Measurements from ENCODE around the gene MGST1.

The MGST1 gene

DNA sequence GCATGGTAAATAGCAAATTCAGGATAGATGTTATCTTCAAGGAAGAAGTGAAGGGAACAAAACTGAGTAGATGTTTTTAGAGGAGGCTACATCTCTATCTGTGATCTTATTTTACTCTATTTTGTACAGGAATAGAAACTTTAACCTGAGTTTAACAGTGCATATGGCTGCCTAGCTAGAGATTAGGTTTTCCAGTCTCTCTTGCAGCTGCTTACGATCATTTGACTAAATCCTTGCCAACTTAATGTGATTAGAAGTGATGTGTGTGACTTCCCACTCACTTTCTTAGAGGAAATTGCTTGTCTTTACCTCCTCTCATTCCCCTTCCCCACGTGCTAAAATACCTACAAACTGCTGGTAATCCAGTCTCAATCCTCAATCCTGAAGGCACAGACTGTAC is 43.5 kb upstream of the MGST1 start:
- no peaks in the 10 kb centered on the region for H3K36me3 ChIP-seq (ENCODE audit: control insufficient read depth in 1 of 2, insufficient read depth in 2 of 2, low read depth in 1 of 2, low read length in 2 of 2)
- H3K4me3 ChIP-seq (ENCODE audit: insufficient read depth in 1 of 2, low read depth in 1 of 2, low read length in 2 of 2), result no peak overlapping the region
- no peak for DNase-seq
- H4K91ac ChIP-seq (ENCODE audit: low read length), result no peak overlapping the region
- H4K8ac ChIP-seq (ENCODE audit: low read length), result no peak overlapping the region
- H3K4ac ChIP-seq (ENCODE audit: low read depth in 1 of 2, low read length in 2 of 2), result no peak overlapping the region
- no peak overlapping the region for H3K4me2 ChIP-seq (ENCODE audit: low read length, poor library complexity, severe bottlenecking)
- H2AK5ac ChIP-seq (ENCODE audit: low read length, severe bottlenecking), result no peak overlapping the region
- no peaks in the 10 kb centered on the region for H3K79me1 ChIP-seq (replicated peaks; ENCODE audit: low read length, poor library complexity, severe bottlenecking)
- no peaks in the 10 kb centered on the region for H3K4me1 ChIP-seq (ENCODE audit: control insufficient read depth, insufficient read depth, low read depth, low read length)
- no peak overlapping the region for H3K9ac ChIP-seq (ENCODE audit: low read length)
- H3K23ac ChIP-seq (ENCODE audit: low read length in 2 of 2), result no peak overlapping the region
- H3K14ac ChIP-seq (ENCODE audit: low read length in 2 of 2), result no peak overlapping the region
- no peak overlapping the region for H3K27ac ChIP-seq (ENCODE audit: low read length, poor library complexity, severe bottlenecking)
- H3K27me3 ChIP-seq (ENCODE audit: control insufficient read depth in 1 of 2, insufficient read depth in 1 of 2, low read length in 2 of 2), result no peaks in the 10 kb centered on the region
- 40% methylated on average over 2 of the region's 2 CpGs for WGBS
- H2AFZ ChIP-seq (ENCODE audit: low read depth, low read length), result no peak overlapping the region
- peaks cover 9% of the 10 kb centered on the region for H3K9me3 ChIP-seq (ENCODE audit: control insufficient read depth, low read length)
- no peak overlapping the region for H2BK5ac ChIP-seq (ENCODE audit: low read depth, low read length, poor library complexity, severe bottlenecking)
- H2BK120ac ChIP-seq (ENCODE audit: low read depth, low read length), result no peak overlapping the region
- no peak overlapping the region for H3K18ac ChIP-seq (ENCODE audit: low read depth in 1 of 2, low read length in 2 of 2)
- no peak overlapping the region for H2BK15ac ChIP-seq (ENCODE audit: low read depth, poor library complexity, severe bottlenecking)
- no peak overlapping the region for H2BK12ac ChIP-seq (ENCODE audit: low read length in 2 of 2)

- Histone ChIP-seq H3K79me1 (replicated peaks; ENCODE audit: low read length, poor library complexity, severe bottlenecking) (no peaks in the 10 kb centered on the region), H2BK15ac (ENCODE audit: low read depth, poor library complexity, severe bottlenecking) (no peak overlapping the region), H3K23ac (ENCODE audit: low read length in 2 of 2) (no peak overlapping the region), H3K4ac (ENCODE audit: low read depth in 1 of 2, low read length in 2 of 2) (no peak overlapping the region), H3K18ac (ENCODE audit: low read depth in 1 of 2, low read length in 2 of 2) (no peak overlapping the region), H3K4me1 (ENCODE audit: control insufficient read depth, insufficient read depth, low read depth, low read length) (no peaks in the 10 kb centered on the region), H3K27me3 (ENCODE audit: control insufficient read depth in 1 of 2, insufficient read depth in 1 of 2, low read length in 2 of 2) (no peaks in the 10 kb centered on the region), H3K4me3 (ENCODE audit: insufficient read depth in 1 of 2, low read depth in 1 of 2, low read length in 2 of 2) (no peak overlapping the region), H3K9me3 (ENCODE audit: control insufficient read depth, low read length) (peaks cover 29% of the 10 kb centered on the region), H3K36me3 (ENCODE audit: control insufficient read depth in 1 of 2, insufficient read depth in 2 of 2, low read depth in 1 of 2, low read length in 2 of 2) (no peaks in the 10 kb centered on the region), H2AFZ (ENCODE audit: low read depth, low read length) (no peak overlapping the region), H3K14ac (ENCODE audit: low read length in 2 of 2) (no peak overlapping the region), H4K91ac (ENCODE audit: low read length) (no peak overlapping the region), H3K4me2 (ENCODE audit: low read length, poor library complexity, severe bottlenecking) (no peak overlapping the region), H3K27ac (ENCODE audit: low read length, poor library complexity, severe bottlenecking) (no peak overlapping the region), H2BK12ac (ENCODE audit: low read length in 2 of 2) (no peak overlapping the region), H2BK5ac (ENCODE audit: low read depth, low read length, poor library complexity, severe bottlenecking) (no peak overlapping the region), H2AK5ac (ENCODE audit: low read length, severe bottlenecking) (no peak overlapping the region), H2BK120ac (ENCODE audit: low read depth, low read length) (no peak overlapping the region), H4K8ac (ENCODE audit: low read length) (no peak overlapping the region), H3K9ac (ENCODE audit: low read length) (no peak overlapping the region)
- no peak for DNase-seq
- 56% methylated on average over 3 of the region's 3 CpGs for WGBS
These were observed 39.5 kb upstream of the MGST1 start for GRCh38 chr12:16307856-16308475.

GRCh38 chr12:16310934-16311333 is 36.5 kb upstream of the MGST1 start:
- 35% methylated on average over 1 of the region's 1 CpG for WGBS
- DNase-seq, result no peak
- no peak overlapping the region for H2BK12ac ChIP-seq (ENCODE audit: low read length in 2 of 2)
- H3K4me2 ChIP-seq (ENCODE audit: low read length, poor library complexity, severe bottlenecking), result no peak overlapping the region
- no peaks in the 10 kb centered on the region for H3K27me3 ChIP-seq (ENCODE audit: control insufficient read depth in 1 of 2, insufficient read depth in 1 of 2, low read length in 2 of 2)
- no peak overlapping the region for H2BK120ac ChIP-seq (ENCODE audit: low read depth, low read length)
- H3K36me3 ChIP-seq (ENCODE audit: control insufficient read depth in 1 of 2, insufficient read depth in 2 of 2, low read depth in 1 of 2, low read length in 2 of 2), result no peaks in the 10 kb centered on the region
- no peak overlapping the region for H3K14ac ChIP-seq (ENCODE audit: low read length in 2 of 2)
- H3K23ac ChIP-seq (ENCODE audit: low read length in 2 of 2), result no peak overlapping the region
- H4K91ac ChIP-seq (ENCODE audit: low read length), result no peak overlapping the region
- no peak overlapping the region for H3K4me3 ChIP-seq (ENCODE audit: insufficient read depth in 1 of 2, low read depth in 1 of 2, low read length in 2 of 2)
- H2AFZ ChIP-seq (ENCODE audit: low read depth, low read length), result no peak overlapping the region
- no peak overlapping the region for H2AK5ac ChIP-seq (ENCODE audit: low read length, severe bottlenecking)
- H2BK5ac ChIP-seq (ENCODE audit: low read depth, low read length, poor library complexity, severe bottlenecking), result no peak overlapping the region
- H4K8ac ChIP-seq (ENCODE audit: low read length), result no peak overlapping the region
- H3K4me1 ChIP-seq (ENCODE audit: control insufficient read depth, insufficient read depth, low read depth, low read length), result no peaks in the 10 kb centered on the region
- no peaks in the 10 kb centered on the region for H3K79me1 ChIP-seq (replicated peaks; ENCODE audit: low read length, poor library complexity, severe bottlenecking)
- no peak overlapping the region for H2BK15ac ChIP-seq (ENCODE audit: low read depth, poor library complexity, severe bottlenecking)
- peaks cover 29% of the 10 kb centered on the region for H3K9me3 ChIP-seq (ENCODE audit: control insufficient read depth, low read length)
- no peak overlapping the region for H3K4ac ChIP-seq (ENCODE audit: low read depth in 1 of 2, low read length in 2 of 2)
- no peak overlapping the region for H3K18ac ChIP-seq (ENCODE audit: low read depth in 1 of 2, low read length in 2 of 2)
- no peak overlapping the region for H3K27ac ChIP-seq (ENCODE audit: low read length, poor library complexity, severe bottlenecking)
- no peak overlapping the region for H3K9ac ChIP-seq (ENCODE audit: low read length)

- Histone ChIP-seq H4K91ac (ENCODE audit: low read length) (no peak overlapping the region), H2AK5ac (ENCODE audit: low read length, severe bottlenecking) (no peak overlapping the region), H3K4me3 (ENCODE audit: insufficient read depth in 1 of 2, low read depth in 1 of 2, low read length in 2 of 2) (no peak overlapping the region), H3K14ac (ENCODE audit: low read length in 2 of 2) (no peak overlapping the region), H3K27ac (ENCODE audit: low read length, poor library complexity, severe bottlenecking) (no peak overlapping the region), H3K4ac (ENCODE audit: low read depth in 1 of 2, low read length in 2 of 2) (no peak overlapping the region), H3K79me1 (replicated peaks; ENCODE audit: low read length, poor library complexity, severe bottlenecking) (no peaks in the 10 kb centered on the region), H3K4me1 (ENCODE audit: control insufficient read depth, insufficient read depth, low read depth, low read length) (no peaks in the 10 kb centered on the region), H2BK120ac (ENCODE audit: low read depth, low read length) (no peak overlapping the region), H3K27me3 (ENCODE audit: control insufficient read depth in 1 of 2, insufficient read depth in 1 of 2, low read length in 2 of 2) (no peaks in the 10 kb centered on the region), H3K4me2 (ENCODE audit: low read length, poor library complexity, severe bottlenecking) (no peak overlapping the region), H2BK12ac (ENCODE audit: low read length in 2 of 2) (no peak overlapping the region), H3K36me3 (ENCODE audit: control insufficient read depth in 1 of 2, insufficient read depth in 2 of 2, low read depth in 1 of 2, low read length in 2 of 2) (no peaks in the 10 kb centered on the region), H3K23ac (ENCODE audit: low read length in 2 of 2) (no peak overlapping the region), H3K18ac (ENCODE audit: low read depth in 1 of 2, low read length in 2 of 2) (no peak overlapping the region), H2AFZ (ENCODE audit: low read depth, low read length) (no peak overlapping the region), H2BK15ac (ENCODE audit: low read depth, poor library complexity, severe bottlenecking) (no peak overlapping the region), H2BK5ac (ENCODE audit: low read depth, low read length, poor library complexity, severe bottlenecking) (no peak overlapping the region), H3K9me3 (ENCODE audit: control insufficient read depth, low read length) (peaks cover 4% of the 10 kb centered on the region), H3K9ac (ENCODE audit: low read length) (no peak overlapping the region), H4K8ac (ENCODE audit: low read length) (no peak overlapping the region)
- no peak for DNase-seq
- 86% methylated on average over 1 of the region's 1 CpG for WGBS
These were observed 24.4 kb upstream of the MGST1 start for GRCh38 chr12:16323010-16323409.

All from mesenchymal stem cell (in vitro differentiated cells and primary cell).